Nephron progenitor cell (in vitro differentiated cells): ENCODE measurements around the gene TBRG4.
A peak's percentile ranks its signal among the peaks of the same experiment; 100 is the strongest.

Experiments used
- DNase-seq: peaks from one replicate; pipeline ENCODE4 v3.0.0; 2021
- H3K27ac Mint-ChIP-seq: 2 replicates; pipeline ENCODE4 v1.8.0; 2021; ENCODE audit warnings: mild to moderate bottlenecking, moderate library complexity, mixed read lengths
- H3K27me3 Mint-ChIP-seq: 2 replicates; pipeline ENCODE4 v1.8.0; 2021; ENCODE audit warnings: mild to moderate bottlenecking, low read depth, mixed read lengths; ENCODE audit not compliant: poor library complexity
- H3K36me3 Mint-ChIP-seq: 2 replicates; pipeline ENCODE4 v1.8.0; 2021; ENCODE audit warnings: low read depth, mixed read lengths
- H3K4me1 Mint-ChIP-seq: 2 replicates; pipeline ENCODE4 v1.8.0; 2021; ENCODE audit warnings: mixed read lengths
- H3K4me3 Mint-ChIP-seq: 2 replicates; pipeline ENCODE4 v1.8.0; 2021; ENCODE audit warnings: mild to moderate bottlenecking, moderate library complexity, mixed read lengths
- H3K9me3 Mint-ChIP-seq: 2 replicates; pipeline ENCODE4 v1.8.0; 2021; ENCODE audit warnings: mild to moderate bottlenecking, moderate library complexity, mixed read lengths
- CTCF ChIP-seq: fragments of 200-600 bp; sonication (generic); IDR thresholded peaks from 2 replicates; pipeline ENCODE4 v1.5.0; 2021; ENCODE audit warnings: antibody characterized with exemption

Gene TBRG4

GRCh38 chr7:45125193-45125904, 13.9 kb upstream of the TBRG4 start:
- H3K27ac Mint-ChIP-seq: no peak overlapping the region
- no peak for TF ChIP-seq CTCF
- no peaks in the 10 kb centered on the region for H3K9me3 Mint-ChIP-seq
- peaks cover 15% of the 10 kb centered on the region for H3K27me3 Mint-ChIP-seq
- no peak for DNase-seq
- no peak overlapping the region for H3K4me3 Mint-ChIP-seq
- peaks cover 12% of the 10 kb centered on the region for H3K4me1 Mint-ChIP-seq
- no peaks in the 10 kb centered on the region for H3K36me3 Mint-ChIP-seq

- no peak for TF ChIP-seq CTCF
- no peak for DNase-seq
- H3K4me3 Mint-ChIP-seq: no peak overlapping the region
- H3K9me3 Mint-ChIP-seq: no peaks in the 10 kb centered on the region
- peaks cover 13% of the 10 kb centered on the region for H3K4me1 Mint-ChIP-seq
- peaks cover 20% of the 10 kb centered on the region for H3K27me3 Mint-ChIP-seq
- no peak overlapping the region for H3K27ac Mint-ChIP-seq
- no peaks in the 10 kb centered on the region for H3K36me3 Mint-ChIP-seq
Observed at GRCh38 chr7:45123913-45124710, 12.6 kb upstream of the TBRG4 start.

- no peak overlapping the region for H3K27ac Mint-ChIP-seq
- no peaks in the 10 kb centered on the region for H3K9me3 Mint-ChIP-seq
- no peak for TF ChIP-seq CTCF
- H3K36me3 Mint-ChIP-seq: no peaks in the 10 kb centered on the region
- peaks cover 26% of the 10 kb centered on the region for H3K27me3 Mint-ChIP-seq
- H3K4me1 Mint-ChIP-seq: peaks cover 19% of the 10 kb centered on the region
- DNase-seq: no peak
- H3K4me3 Mint-ChIP-seq: no peak overlapping the region
Observed at GRCh38 chr7:45122975-45123860, 11.7 kb upstream of the TBRG4 start.

DNA sequence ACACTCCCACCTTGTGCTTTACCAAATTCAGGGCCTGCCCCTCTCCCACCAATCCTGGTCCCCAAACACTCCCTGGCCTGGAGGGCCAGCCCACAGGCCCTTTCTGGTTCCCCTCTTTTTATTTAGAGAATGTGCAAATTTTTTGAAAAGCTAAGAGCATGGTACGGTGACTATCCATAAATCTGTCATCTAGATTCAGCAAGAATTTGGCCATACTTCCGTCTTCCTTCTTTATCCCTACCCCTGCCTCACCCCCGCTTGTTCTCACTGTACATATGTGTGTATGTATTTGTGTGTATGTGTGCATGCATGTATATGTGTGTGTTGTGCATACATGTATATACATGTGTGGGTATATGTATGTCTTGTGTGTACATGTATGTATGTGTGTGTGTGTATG, 8.1 kb upstream of the TBRG4 start:
- H3K4me3 Mint-ChIP-seq: no peak overlapping the region
- no peaks in the 10 kb centered on the region for H3K9me3 Mint-ChIP-seq
- no peak for DNase-seq
- no peak overlapping the region for H3K27ac Mint-ChIP-seq
- H3K27me3 Mint-ChIP-seq: peaks cover 55% of the 10 kb centered on the region
- no peak for TF ChIP-seq CTCF
- H3K36me3 Mint-ChIP-seq: no peaks in the 10 kb centered on the region
- peaks cover 12% of the 10 kb centered on the region for H3K4me1 Mint-ChIP-seq

GRCh38 chr7:45118889-45119331, 7.4 kb upstream of the TBRG4 start:
- Mint-ChIP-seq H3K27ac (no peak overlapping the region), H3K9me3 (no peaks in the 10 kb centered on the region), H3K36me3 (no peaks in the 10 kb centered on the region), H3K4me1 (peaks cover 12% of the 10 kb centered on the region), H3K4me3 (no peak overlapping the region), H3K27me3 (peaks cover 61% of the 10 kb centered on the region)
- TF ChIP-seq CTCF: no peak
- peak; percentile 30 for DNase-seq
